T-cell (primary cell): ENCODE measurements around the gene CKAP2L. TPM values are rescaled to one million over a fixed set of nuclear protein-coding genes. Genes with fewer than 3 reads are reported as not detected.

Experiments used
- ATAC-seq, 4 experiments: fragments of 200-7000 bp in 3 of 4; fragments of 150-1000 bp in 1 of 4; cut with Tn5 transposase; replicated peaks in 1 of 4; 1 replicate in 3 of 4; 2 replicates in 1 of 4; pipeline ENCODE4 v1.10.0; 2021; ENCODE audit warnings: moderate library complexity in 3 of 4, mild to moderate bottlenecking in 2 of 4, moderate number of reproducible peaks in 1 of 4
- CTCF ChIA-PET, 2 donors: fragments of 300-600 bp; sonication (Branson Sonifier 250); formaldehyde crosslinking; loops; one replicate each; lab custom pipeline; 2022; ENCODE audit warnings: antibody characterized with exemption in 2 of 2; lab: Charles Lee
- POLR2A ChIA-PET, 2 donors: fragments of 300-600 bp; sonication (Branson Sonifier 250); formaldehyde crosslinking; loops; one replicate each; lab custom pipeline; 2022; ENCODE audit warnings: antibody characterized with exemption in 2 of 2; lab: Charles Lee
- DNase-seq, 35 experiments: peaks; one replicate each; pipeline versions ENCODE4 v3.0.0 to v3.0.0-alpha.2; 2013 to 2023
- H3K27ac ChIP-seq: one replicate; pipeline ENCODE4 v1.5.1; 2013; ENCODE audit warnings: low read length
- H3K27me3 ChIP-seq, 2 experiments: replicated peaks in 1 of 2; 1 replicate in 1 of 2; 2 replicates in 1 of 2; pipeline versions ENCODE4 v1.6.1 to v1.7.0; 2013; ENCODE audit warnings: low read length in 1 of 2, mixed read lengths in 1 of 2; ENCODE audit not compliant: control insufficient read depth in 2 of 2, insufficient read depth in 2 of 2; ENCODE audit errors: extremely low read depth in 1 of 2
- H3K36me3 ChIP-seq, 2 donors: 1 replicate in 1 of 2; 2 replicates in 1 of 2; pipeline versions ENCODE4 v1.6.1 to v1.7.0; 2013; ENCODE audit warnings: low read length in 1 of 2; ENCODE audit not compliant: control insufficient read depth in 2 of 2, insufficient read depth in 1 of 2; ENCODE audit errors: extremely low read depth in 1 of 2
- H3K4me1 ChIP-seq, 2 experiments: 1 replicate in 1 of 2; 2 replicates in 1 of 2; pipeline versions ENCODE4 v1.6.1 to v1.7.0; 2013; ENCODE audit warnings: low read length in 2 of 2, mixed read lengths in 1 of 2; ENCODE audit not compliant: insufficient read depth in 2 of 2, control insufficient read depth in 1 of 2; ENCODE audit errors: extremely low read depth in 1 of 2
- H3K4me3 ChIP-seq, 2 donors: 1 replicate in 1 of 2; 2 replicates in 1 of 2; pipeline versions ENCODE4 v1.5.1 to v1.7.0; 2013; ENCODE audit warnings: mild to moderate bottlenecking in 2 of 2, low read length in 1 of 2, moderate library complexity in 1 of 2; ENCODE audit not compliant: control insufficient read depth in 1 of 2; ENCODE audit errors: extremely low read depth in 1 of 2
- H3K9me3 ChIP-seq: 2 replicates; pipeline ENCODE4 v1.7.0; 2013
- H3K27ac Mint-ChIP-seq, 2 donors: one replicate each; pipeline ENCODE4 v1.8.0; 2020 to 2021; ENCODE audit warnings: mild to moderate bottlenecking in 2 of 2, mixed read lengths in 2 of 2
- H3K27me3 Mint-ChIP-seq, 2 donors: one replicate each; pipeline ENCODE4 v1.8.0; 2021 to 2022; ENCODE audit warnings: mixed read lengths in 2 of 2
- H3K36me3 Mint-ChIP-seq: one replicate; pipeline ENCODE4 v1.8.0; 2021; ENCODE audit warnings: mixed read lengths
- H3K4me1 Mint-ChIP-seq, 3 donors: one replicate each; pipeline ENCODE4 v1.8.0; 2020 to 2022; ENCODE audit warnings: mixed read lengths in 3 of 3, mild to moderate bottlenecking in 1 of 3
- H3K4me3 Mint-ChIP-seq, 3 donors: one replicate each; pipeline ENCODE4 v1.8.0; 2020 to 2022; ENCODE audit warnings: mild to moderate bottlenecking in 3 of 3, mixed read lengths in 3 of 3, moderate library complexity in 3 of 3
- H3K9me3 Mint-ChIP-seq, 3 donors: one replicate each; pipeline ENCODE4 v1.8.0; 2020 to 2022; ENCODE audit warnings: mixed read lengths in 3 of 3
- WGBS: methylation state at CpG from one replicate; pipeline ENCODE4 v1.1.5; 2013; ENCODE audit warnings: missing lambda C conversion rate; ENCODE audit not compliant: insufficient coverage; 5-methylcytosine and 5-hydroxymethylcytosine counted together
- total RNA-seq, 35 experiments: library from RNA in 6 of 35; stranded (reverse) in 6 of 35; fragments of 120-200 nt in 1 of 35; gene quantifications; one replicate each; pipeline versions ENCODE4 v1.2.1 to v1.2.4 and lab custom pipeline; 2013 to 2026

The CKAP2L gene
- total RNA-seq, 5 donors from 2014 or later (not counting 1 experiment from before 2014, with no cell fraction given), result 0.22 to 1.5 (median 0.33) TPM

DNA sequence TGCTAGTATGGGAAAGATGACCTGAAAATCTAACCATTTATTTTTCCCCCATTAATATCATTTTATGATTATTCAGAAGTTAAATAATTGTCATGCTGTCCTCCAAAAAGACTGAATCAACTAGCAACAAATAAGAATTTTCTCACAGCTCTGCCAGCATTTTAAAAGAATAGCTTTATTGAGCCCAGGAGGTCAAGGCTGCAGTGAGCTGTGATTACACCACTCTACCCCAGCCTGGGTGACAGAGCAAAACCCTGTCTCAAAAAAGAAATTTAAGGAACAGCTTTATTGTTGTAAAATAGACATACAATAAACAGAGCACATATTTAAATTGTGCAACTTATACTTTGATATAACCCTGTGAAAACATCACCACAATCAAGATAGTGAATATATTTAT, 44.7 kb upstream of the CKAP2L start:
- H3K9me3 ChIP-seq, result no peaks in the 10 kb centered on the region
- no peaks in the 10 kb centered on the region for H3K27me3 Mint-ChIP-seq
- peaks cover 17 to 23% (median 18%) of the 10 kb centered on the region in 3 donors for H3K4me1 Mint-ChIP-seq
- DNase-seq (no peak), ATAC-seq (no peak)
- ChIA-PET CTCF (interaction anchor here in 1 of 2 donors (0.7 kb wide), 1 partner anchor 76 kb away, joined by 4 read pairs; no protein-coding TSS in a partner anchor), POLR2A (no interaction called here)
- H3K36me3 Mint-ChIP-seq, result peaks cover 7% of the 10 kb centered on the region
- peaks cover 2 to 16% of the 10 kb centered on the region in 2 experiments for H3K4me1 ChIP-seq
- peaks cover 5 to 8% (median 6%) of the 10 kb centered on the region in 3 donors for H3K9me3 Mint-ChIP-seq
- H3K27ac ChIP-seq, result no peak overlapping the region
- H3K27ac Mint-ChIP-seq, result no peak overlapping the region
- H3K27me3 ChIP-seq, result no peaks in the 10 kb centered on the region
- H3K36me3 ChIP-seq, result no peaks in the 10 kb centered on the region
- H3K4me3 Mint-ChIP-seq, result no peak overlapping the region
- H3K4me3 ChIP-seq, result no peak overlapping the region

DNA sequence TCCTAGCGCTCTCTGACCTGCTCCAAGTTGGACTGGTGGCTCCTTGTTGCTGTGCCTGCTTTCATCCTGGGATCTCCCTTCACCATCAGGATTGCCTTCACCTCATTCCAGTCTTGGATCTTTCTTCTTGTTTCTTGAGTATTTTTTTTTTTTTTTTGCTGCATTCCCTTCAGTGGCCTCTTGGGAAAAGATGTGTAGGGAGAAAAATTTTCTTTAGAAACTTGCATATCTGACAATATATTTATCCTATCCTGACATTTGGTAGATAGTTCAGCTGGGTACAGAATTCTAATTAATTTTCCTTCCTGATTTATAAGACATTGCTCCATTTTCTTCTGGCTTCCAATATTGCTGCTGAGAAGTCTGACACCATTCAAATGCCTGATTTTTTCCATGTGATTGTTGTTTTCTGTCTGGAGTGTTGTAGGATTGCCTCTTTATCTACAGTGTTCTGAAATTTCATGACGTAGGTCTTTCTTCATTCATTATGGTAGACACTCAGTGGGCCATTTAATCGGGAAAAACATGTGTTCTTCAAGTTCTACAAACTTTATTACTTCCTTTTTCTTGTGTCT, 42.9 kb upstream of the CKAP2L start:
- no peak for DNase-seq
- H3K27ac Mint-ChIP-seq, result no peak overlapping the region
- peaks cover 7% of the 10 kb centered on the region for H3K36me3 Mint-ChIP-seq
- peaks cover 11 to 14% (median 14%) of the 10 kb centered on the region in 3 donors for H3K4me1 Mint-ChIP-seq
- Histone ChIP-seq H3K36me3 (no peaks in the 10 kb centered on the region), H3K27ac (no peak overlapping the region), H3K27me3 (no peaks in the 10 kb centered on the region), H3K9me3 (no peaks in the 10 kb centered on the region), H3K4me1 (peaks cover 2 to 10% of the 10 kb centered on the region in 2 experiments), H3K4me3 (no peak overlapping the region)
- CTCF ChIA-PET, result no interaction called here
- no peak for ATAC-seq
- 94% methylated on average over 2 of the region's 3 CpGs for WGBS
- peaks cover 5 to 8% (median 6%) of the 10 kb centered on the region in 3 donors for H3K9me3 Mint-ChIP-seq
- POLR2A ChIA-PET, result interaction anchor here in 1 of 2 donors (0.6 kb wide), 1 partner anchor 77 kb away, joined by 5 read pairs; no protein-coding TSS in a partner anchor
- no peaks in the 10 kb centered on the region for H3K27me3 Mint-ChIP-seq
- no peak overlapping the region for H3K4me3 Mint-ChIP-seq

DNA sequence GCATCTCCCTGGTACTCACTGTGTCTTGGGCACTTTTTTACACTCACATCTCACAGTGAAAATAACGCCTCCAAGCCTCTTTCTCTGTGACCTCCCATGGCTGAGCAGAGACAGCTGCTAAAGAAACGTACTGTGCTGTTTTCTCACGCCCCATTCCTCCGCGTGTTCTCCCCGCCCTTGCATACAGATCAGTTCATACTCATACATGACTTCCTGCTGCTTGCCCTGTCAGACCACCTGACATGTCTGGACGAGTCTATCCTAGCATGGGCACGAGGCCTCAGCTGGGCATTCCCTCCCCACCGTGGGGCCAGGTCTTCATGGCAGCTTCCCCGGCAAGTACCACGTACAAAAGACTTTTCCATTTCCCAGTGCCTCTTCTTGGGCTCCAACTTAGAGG, 41.1 kb upstream of the CKAP2L start:
- 64% methylated on average over 7 of the region's 11 CpGs for WGBS
- H3K9me3 ChIP-seq, result no peaks in the 10 kb centered on the region
- H3K4me3 ChIP-seq, result no peak overlapping the region
- no peaks in the 10 kb centered on the region for H3K27me3 ChIP-seq
- Mint-ChIP-seq H3K27me3 (no peaks in the 10 kb centered on the region), H3K4me1 (peaks cover 0 to 3% (median 0%) of the 10 kb centered on the region in 3 donors), H3K36me3 (peaks cover 7% of the 10 kb centered on the region), H3K4me3 (no peak overlapping the region), H3K27ac (no peak overlapping the region), H3K9me3 (peaks cover 5 to 8% (median 6%) of the 10 kb centered on the region in 3 donors)
- H3K4me1 ChIP-seq, result no peaks in the 10 kb centered on the region
- H3K27ac ChIP-seq, result no peak overlapping the region
- H3K36me3 ChIP-seq, result no peaks in the 10 kb centered on the region
- DNase-seq (no peak), ATAC-seq (peak in 1 of 4 experiments; percentile 23)
- ChIA-PET POLR2A (no interaction called here), CTCF (no interaction called here)

DNA sequence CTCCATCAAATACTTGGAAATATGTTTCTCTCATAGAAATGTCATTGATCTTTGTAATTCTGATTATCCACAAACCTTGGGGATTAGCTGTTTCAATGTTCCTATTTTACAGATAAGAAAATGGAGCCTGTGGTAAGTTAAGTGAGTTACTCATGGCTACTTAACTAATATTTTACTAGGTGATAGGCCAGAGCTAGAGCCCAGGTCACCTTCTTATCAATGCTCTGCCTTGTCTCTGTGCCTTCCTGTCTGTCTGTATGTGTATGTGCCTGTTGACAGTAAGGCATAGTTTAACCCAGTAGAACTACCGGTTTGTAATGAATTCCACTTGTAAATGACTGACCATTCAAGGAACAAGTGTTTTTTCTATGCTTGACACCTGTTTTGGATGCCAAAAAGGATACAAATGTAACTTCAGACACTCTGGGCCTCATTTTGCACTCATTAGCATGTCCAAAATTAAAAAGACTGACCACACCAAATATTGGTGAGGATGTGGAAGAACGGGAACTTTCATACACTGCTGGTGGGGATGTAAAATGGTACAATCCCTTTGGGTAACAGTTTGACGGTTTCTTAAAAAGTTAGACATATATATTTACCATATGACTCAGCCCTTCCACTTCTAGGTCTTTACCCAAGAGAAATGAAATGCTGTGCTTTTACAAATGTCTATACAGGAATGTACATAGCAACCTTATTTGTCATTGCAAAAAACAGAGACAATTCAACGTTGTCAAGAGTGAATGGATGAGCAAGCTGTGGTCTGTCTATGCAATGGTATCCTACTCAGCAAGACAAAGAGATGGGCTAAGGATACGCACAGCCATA, 39.5 kb upstream of the CKAP2L start:
- Histone ChIP-seq H3K36me3 (no peaks in the 10 kb centered on the region), H3K27me3 (no peaks in the 10 kb centered on the region), H3K27ac (no peak overlapping the region), H3K4me3 (no peak overlapping the region), H3K4me1 (no peaks in the 10 kb centered on the region), H3K9me3 (no peaks in the 10 kb centered on the region)
- H3K27ac Mint-ChIP-seq, result no peak overlapping the region
- ATAC-seq, result no peak
- peaks cover 0 to 3% (median 0%) of the 10 kb centered on the region in 3 donors for H3K4me1 Mint-ChIP-seq
- ChIA-PET POLR2A (no interaction called here), CTCF (interaction anchor here in 1 of 2 donors (0.6 kb wide), 1 partner anchor 63 kb away, joined by 3 read pairs; no protein-coding TSS in a partner anchor)
- no peak overlapping the region for H3K4me3 Mint-ChIP-seq
- WGBS, result 40% methylated on average over 1 of the region's 5 CpGs
- peaks cover 7% of the 10 kb centered on the region for H3K36me3 Mint-ChIP-seq
- no peak for DNase-seq
- peaks cover 2 to 8% (median 3%) of the 10 kb centered on the region in 3 donors for H3K9me3 Mint-ChIP-seq
- H3K27me3 Mint-ChIP-seq, result no peaks in the 10 kb centered on the region

DNA sequence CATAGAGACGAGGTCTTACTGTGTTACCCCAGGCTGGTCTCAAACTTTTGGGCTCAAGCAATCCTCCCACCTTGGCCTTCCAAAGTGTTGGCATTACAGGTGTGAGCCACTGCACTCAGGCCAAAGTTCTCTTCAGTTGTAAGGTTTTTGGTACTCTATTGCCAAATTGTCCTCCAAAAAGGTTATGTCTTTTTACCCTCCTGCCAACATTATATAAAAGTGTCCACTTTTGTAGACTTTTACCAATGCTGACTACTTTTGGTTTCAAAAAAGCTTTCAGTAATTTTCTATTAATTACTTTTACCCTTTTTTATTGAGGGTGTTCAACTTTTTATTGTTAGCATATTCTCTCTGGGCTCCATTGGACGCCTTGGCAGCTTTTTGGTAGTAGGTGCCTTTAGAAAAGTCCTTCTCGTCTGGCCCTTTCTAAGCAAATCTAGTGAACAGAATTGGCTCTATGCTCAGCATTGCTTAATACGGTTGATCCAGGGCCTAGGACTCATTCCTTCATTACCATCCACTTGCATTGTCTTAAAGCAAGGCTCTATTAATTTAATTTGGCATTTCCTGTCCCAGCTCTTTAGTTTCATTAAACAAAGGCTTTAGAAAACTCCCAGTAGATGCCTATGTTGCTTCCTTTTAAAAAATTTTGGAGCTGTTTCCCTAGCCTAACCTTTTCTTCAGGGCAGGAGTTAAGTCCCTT, 36.6 kb upstream of the CKAP2L start:
- Mint-ChIP-seq H3K4me1 (peaks cover 0 to 3% (median 0%) of the 10 kb centered on the region in 3 donors), H3K27ac (no peak overlapping the region), H3K4me3 (no peak overlapping the region), H3K36me3 (no peaks in the 10 kb centered on the region), H3K9me3 (no peaks in the 10 kb centered on the region), H3K27me3 (no peaks in the 10 kb centered on the region)
- Histone ChIP-seq H3K36me3 (no peaks in the 10 kb centered on the region), H3K27me3 (no peaks in the 10 kb centered on the region), H3K27ac (no peak overlapping the region), H3K4me3 (no peak overlapping the region), H3K4me1 (no peaks in the 10 kb centered on the region), H3K9me3 (no peaks in the 10 kb centered on the region)
- DNase-seq, result no peak
- CTCF ChIA-PET, result no interaction called here
- POLR2A ChIA-PET, result no interaction called here
- WGBS, result 100% methylated on average over 3 of the region's 4 CpGs
- ATAC-seq, result no peak
